IPS-18a (cell line): ENCODE results near the gene MKNK1.

Experiments used
- H3K27ac ChIP-seq: one replicate; pipeline ENCODE4 v1.5.1; 2013; ENCODE audit warnings: low read length
- H3K27me3 ChIP-seq: one replicate; pipeline ENCODE4 v1.6.1; 2013; ENCODE audit warnings: mild to moderate bottlenecking, low read length; ENCODE audit not compliant: control insufficient read depth, insufficient read depth
- H3K36me3 ChIP-seq: one replicate; pipeline ENCODE4 v1.6.1; 2013; ENCODE audit warnings: low read depth, low read length; ENCODE audit not compliant: control insufficient read depth
- H3K4me1 ChIP-seq: one replicate; pipeline ENCODE4 v1.6.1; 2013; ENCODE audit warnings: low read depth, low read length; ENCODE audit not compliant: control insufficient read depth
- H3K4me3 ChIP-seq: one replicate; pipeline ENCODE4 v1.5.1; 2013; ENCODE audit warnings: low read length
- H3K9ac ChIP-seq: one replicate; pipeline ENCODE4 v1.6.1; 2013; ENCODE audit warnings: mild to moderate bottlenecking, low read length, moderate library complexity
- H3K9me3 ChIP-seq: one replicate; pipeline ENCODE4 v1.6.1; 2013; ENCODE audit warnings: low read depth, low read length; ENCODE audit not compliant: control insufficient read depth

MKNK1 gene

DNA sequence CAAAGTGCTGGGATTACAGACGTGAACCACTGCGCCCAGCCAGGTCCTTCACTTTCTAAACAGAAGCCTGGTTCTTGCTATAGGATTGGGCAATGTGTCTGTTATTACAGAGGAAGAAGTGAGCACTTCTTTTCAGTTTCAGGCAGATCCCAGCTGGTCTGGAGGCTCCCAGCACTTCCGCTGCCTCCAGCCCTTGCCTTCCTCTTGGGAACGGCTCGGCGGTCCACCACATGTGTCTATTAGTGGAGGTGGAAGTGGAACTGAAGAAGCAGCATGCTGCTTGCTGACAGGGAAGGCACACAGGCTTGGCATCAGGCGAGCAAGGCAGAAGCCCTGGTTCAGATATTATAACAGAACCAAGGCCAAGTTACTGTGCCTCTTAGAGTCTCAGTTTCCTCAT lies 17.0 kb downstream of the MKNK1 start:
- Histone ChIP-seq H3K36me3 (peaks cover 5% of the 10 kb centered on the region), H3K27me3 (no peaks in the 10 kb centered on the region), H3K4me3 (no peak overlapping the region), H3K4me1 (peaks cover 1% of the 10 kb centered on the region), H3K27ac (no peak overlapping the region), H3K9ac (no peak overlapping the region), H3K9me3 (no peaks in the 10 kb centered on the region)

DNA sequence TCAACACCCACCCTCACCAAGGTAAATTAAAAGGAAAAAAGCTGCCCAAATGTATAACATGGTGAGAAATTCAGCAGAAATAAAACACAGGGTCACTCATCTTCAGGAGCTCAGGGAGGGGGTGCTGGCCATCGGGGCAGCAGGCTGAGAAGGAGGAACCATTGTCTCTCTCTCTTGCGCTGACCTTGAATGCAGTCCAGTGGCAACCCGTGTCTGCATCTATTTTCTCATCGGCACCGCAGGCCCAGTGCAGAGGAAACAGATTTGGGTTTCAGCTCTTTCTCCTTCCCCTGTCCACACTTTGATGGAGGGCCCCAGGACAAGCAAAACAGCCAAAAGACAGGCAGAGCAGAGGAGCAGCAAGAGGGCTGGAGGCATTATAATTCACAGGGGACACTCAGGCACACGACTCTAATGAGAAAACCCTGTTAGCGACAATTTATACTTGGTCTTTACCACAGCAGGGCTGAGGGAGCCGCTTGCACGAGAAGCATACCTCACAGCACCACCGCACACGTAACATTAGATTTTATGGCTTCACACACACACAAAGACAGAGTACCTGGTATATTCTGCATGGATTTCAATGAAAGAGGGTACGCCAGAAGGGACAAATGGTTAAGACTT lies 18.6 kb downstream of the MKNK1 start:
- Histone ChIP-seq H3K9me3 (no peaks in the 10 kb centered on the region), H3K27ac (no peak overlapping the region), H3K9ac (no peak overlapping the region), H3K4me1 (peaks cover 3% of the 10 kb centered on the region), H3K27me3 (no peaks in the 10 kb centered on the region), H3K4me3 (no peak overlapping the region), H3K36me3 (peaks cover 2% of the 10 kb centered on the region)

DNA sequence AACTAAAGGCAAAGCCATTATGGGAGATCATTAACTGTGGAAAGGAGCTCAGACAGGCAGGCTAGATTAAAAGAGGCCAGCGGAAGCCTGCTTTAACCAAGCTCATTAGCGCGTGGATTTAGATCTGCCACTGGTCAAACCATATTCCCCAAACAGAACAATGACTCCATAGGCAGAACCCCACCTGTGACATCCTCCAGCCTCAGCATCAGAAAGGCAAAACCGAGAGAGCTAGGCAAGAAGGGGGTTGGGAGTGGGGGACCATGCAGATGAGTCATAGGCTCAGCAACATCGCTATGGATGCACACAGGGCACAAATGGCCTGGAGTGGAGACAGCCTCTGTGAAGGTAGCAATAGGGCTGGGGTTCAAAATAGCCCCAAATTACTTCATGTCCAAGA lies 20.6 kb downstream of the MKNK1 start:
- H3K9ac ChIP-seq: no peak overlapping the region
- no peaks in the 10 kb centered on the region for H3K27me3 ChIP-seq
- H3K4me1 ChIP-seq: peaks cover 3% of the 10 kb centered on the region
- peaks cover 8% of the 10 kb centered on the region for H3K36me3 ChIP-seq
- H3K9me3 ChIP-seq: no peaks in the 10 kb centered on the region
- no peak overlapping the region for H3K27ac ChIP-seq
- no peak overlapping the region for H3K4me3 ChIP-seq

DNA sequence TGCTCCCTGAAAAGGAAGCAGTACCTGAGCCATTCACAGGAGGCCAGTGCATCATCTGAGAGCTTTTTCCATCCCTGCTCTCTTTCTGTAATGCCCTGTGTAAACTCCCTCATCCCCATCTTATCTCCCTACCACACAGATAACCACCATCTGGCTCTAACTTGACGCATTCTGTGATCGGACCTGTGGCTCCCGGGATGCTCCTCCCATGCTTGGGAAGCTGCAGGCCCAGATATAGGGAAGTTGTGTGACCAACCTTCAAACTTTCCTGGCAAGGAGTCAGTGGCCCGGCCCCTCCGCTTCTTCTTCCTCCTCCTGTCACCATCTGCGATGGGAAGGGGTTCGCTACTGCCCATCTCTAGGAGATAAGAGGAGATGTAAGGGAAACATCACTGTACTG lies 21.1 kb downstream of the MKNK1 start:
- Histone ChIP-seq H3K36me3 (peaks cover 8% of the 10 kb centered on the region), H3K4me3 (no peak overlapping the region), H3K27ac (no peak overlapping the region), H3K9me3 (no peaks in the 10 kb centered on the region), H3K9ac (no peak overlapping the region), H3K4me1 (peaks cover 3% of the 10 kb centered on the region), H3K27me3 (no peaks in the 10 kb centered on the region)

DNA sequence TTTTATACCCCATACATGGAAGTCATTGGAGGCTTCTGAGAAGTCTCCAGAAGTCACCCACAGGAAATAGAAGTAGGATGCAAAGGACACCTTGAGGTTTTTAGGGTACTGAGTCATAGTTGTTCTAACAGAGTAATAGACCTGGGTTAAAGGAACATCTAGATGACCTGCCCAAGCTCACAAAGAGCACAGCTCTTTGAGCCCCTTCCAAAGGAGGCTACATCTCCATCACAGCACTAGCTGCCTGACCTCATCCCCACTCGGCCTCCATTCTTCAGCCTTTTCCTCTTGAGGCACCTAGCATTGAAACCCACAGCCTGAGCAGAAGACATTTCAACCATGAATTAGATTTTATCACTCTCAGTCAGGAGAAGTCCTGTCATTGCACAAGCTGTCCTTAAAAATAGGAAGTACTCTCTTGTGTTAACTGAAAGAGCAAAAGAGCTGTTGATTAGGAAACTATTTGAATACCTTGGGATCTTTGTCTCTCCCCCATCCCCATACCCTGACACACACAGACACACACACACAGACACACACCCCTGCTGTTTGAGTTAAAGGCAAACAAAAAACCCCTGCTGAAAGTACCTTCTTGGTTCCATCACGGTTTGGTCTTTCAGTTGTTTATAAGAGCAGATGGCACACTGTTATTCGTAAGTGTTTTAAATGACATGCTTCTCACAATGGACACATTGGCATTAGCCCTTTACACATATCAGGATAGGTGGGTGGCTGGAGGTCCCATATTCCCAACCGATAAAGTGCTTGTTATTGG lies 22.2 kb downstream of the MKNK1 start:
- H3K4me1 ChIP-seq: peaks cover 3% of the 10 kb centered on the region
- no peak overlapping the region for H3K9ac ChIP-seq
- no peaks in the 10 kb centered on the region for H3K27me3 ChIP-seq
- no peak overlapping the region for H3K4me3 ChIP-seq
- no peak overlapping the region for H3K27ac ChIP-seq
- no peaks in the 10 kb centered on the region for H3K9me3 ChIP-seq
- H3K36me3 ChIP-seq: peaks cover 8% of the 10 kb centered on the region

DNA sequence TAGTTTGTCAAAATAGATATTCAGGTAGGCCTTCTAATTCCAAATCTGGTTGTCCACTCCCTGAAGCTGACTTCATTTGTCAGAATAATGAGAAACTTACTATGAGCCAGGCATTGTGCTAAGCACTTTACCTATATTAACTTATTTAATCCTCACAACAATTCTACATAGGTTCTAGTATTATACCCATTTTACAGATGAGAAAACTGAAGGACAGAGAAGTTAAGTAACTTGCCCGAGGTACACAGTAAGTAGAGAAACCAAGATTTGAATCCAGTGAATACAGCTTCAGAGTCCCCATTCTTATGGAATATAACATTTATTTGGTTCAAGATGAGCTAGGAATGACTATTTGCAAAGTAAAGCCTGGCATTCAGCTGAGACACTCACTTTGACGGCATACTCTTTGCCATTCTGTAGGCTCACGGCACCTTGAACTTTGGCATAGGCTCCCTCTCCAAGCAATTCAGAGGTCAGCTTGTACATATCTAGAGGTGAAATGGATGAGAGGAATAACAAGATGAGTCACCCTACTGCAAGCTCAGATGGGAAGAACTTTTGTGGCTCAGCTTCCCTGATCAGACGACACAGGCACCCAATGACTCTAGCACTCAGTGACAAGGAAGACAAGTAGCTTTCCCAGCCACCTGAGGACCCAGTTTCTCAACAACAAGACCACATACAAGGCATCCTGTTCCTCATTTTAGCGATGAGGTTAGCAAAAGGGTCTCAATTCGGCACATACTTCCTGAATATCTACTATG lies 23.7 kb downstream of the MKNK1 start:
- H3K27me3 ChIP-seq: no peaks in the 10 kb centered on the region
- H3K9me3 ChIP-seq: no peaks in the 10 kb centered on the region
- H3K4me1 ChIP-seq: peaks cover 14% of the 10 kb centered on the region
- H3K27ac ChIP-seq: no peak overlapping the region
- H3K9ac ChIP-seq: no peak overlapping the region
- H3K4me3 ChIP-seq: no peak overlapping the region
- H3K36me3 ChIP-seq: peaks cover 8% of the 10 kb centered on the region

DNA sequence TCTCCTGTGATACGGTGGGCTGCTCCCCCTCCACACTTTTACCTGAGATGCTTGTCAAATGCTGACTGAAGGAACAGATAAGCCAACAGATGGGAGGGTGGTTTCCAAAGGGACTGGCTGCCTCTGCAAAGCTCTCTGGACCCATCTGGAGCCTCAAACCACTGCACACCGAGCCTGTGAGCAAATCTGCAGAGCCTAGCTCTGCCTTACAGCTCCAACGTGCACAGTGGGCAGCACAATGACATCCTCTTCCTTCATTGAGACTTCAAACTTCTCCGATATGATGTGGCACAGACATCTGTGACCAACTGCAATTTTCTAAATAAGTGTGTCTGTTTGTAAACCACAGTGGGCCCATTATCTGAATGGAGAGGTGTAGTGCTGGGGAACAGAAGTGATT lies 26.4 kb downstream of the MKNK1 start:
- Histone ChIP-seq H3K9me3 (no peaks in the 10 kb centered on the region), H3K27me3 (no peaks in the 10 kb centered on the region), H3K4me1 (peaks cover 18% of the 10 kb centered on the region), H3K36me3 (peaks cover 8% of the 10 kb centered on the region), H3K9ac (no peak overlapping the region), H3K4me3 (no peak overlapping the region), H3K27ac (no peak overlapping the region)

DNA sequence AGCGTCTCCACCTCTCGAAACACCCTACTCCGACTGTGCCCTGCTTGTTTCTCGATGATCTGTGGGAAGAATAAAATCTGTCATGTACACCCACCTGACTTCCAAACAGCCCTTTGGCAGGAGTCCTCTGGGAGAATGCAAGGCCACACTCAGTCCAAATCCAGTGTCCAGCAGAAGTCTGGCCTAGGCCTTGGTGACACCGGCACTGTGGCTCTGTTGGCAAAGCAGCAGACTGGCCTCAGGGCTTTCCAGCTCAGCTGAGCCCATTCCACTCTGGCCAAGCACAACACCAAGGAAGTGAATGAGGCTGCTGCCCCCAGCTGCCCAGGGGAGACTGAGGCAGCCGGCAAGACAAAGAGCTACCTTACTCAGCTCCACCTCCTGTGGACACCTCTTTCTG lies 27.5 kb downstream of the MKNK1 start:
- Histone ChIP-seq H3K36me3 (peaks cover 8% of the 10 kb centered on the region), H3K27ac (no peak overlapping the region), H3K27me3 (no peaks in the 10 kb centered on the region), H3K9ac (no peak overlapping the region), H3K9me3 (no peaks in the 10 kb centered on the region), H3K4me3 (no peak overlapping the region), H3K4me1 (peaks cover 15% of the 10 kb centered on the region)

DNA sequence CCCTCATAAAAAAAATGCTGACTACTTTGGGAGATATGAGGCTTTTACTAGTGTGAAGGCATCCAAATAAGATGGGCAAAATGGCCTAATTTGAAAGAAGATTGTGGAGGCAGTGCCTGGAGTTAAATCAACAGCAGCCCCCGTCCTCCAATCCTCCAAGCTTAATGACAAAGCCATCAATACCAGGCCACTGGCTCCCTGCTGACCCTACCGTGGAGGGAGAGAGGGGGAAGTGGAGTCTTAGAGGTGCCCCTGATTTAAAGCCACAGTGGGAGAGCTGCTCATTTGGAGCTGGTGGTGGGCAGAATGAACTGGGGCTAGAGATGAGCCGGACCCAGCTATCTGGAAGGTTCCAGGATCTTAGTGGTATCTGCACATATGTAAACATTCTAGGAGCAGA lies 28.3 kb downstream of the MKNK1 start:
- Histone ChIP-seq H3K4me3 (no peak overlapping the region), H3K36me3 (peaks cover 8% of the 10 kb centered on the region), H3K27me3 (no peaks in the 10 kb centered on the region), H3K9me3 (no peaks in the 10 kb centered on the region), H3K4me1 (peaks cover 15% of the 10 kb centered on the region), H3K9ac (no peak overlapping the region), H3K27ac (no peak overlapping the region)

DNA sequence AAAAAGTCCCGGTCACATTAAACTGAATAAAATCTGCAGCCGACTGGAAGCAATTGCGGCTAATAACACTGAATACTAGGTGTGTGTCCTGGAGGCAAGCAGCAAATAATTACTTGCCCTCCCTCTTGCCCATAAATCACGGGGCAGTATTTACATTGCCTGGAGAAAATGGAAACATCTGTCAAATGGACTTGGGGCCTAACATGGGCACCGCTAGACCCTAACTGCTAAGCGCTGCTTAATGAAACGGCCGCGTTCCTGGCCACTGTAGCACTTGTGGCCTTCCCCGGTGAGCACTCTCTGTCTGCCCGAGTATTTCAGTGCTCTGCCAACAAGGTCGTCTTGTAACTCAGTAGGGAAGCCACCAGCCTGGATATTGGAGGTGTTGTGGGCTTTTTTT lies 28.8 kb downstream of the MKNK1 start:
- Histone ChIP-seq H3K27me3 (no peaks in the 10 kb centered on the region), H3K4me3 (no peak overlapping the region), H3K9me3 (no peaks in the 10 kb centered on the region), H3K9ac (no peak overlapping the region), H3K27ac (no peak overlapping the region), H3K36me3 (peaks cover 8% of the 10 kb centered on the region), H3K4me1 (peaks cover 15% of the 10 kb centered on the region)

DNA sequence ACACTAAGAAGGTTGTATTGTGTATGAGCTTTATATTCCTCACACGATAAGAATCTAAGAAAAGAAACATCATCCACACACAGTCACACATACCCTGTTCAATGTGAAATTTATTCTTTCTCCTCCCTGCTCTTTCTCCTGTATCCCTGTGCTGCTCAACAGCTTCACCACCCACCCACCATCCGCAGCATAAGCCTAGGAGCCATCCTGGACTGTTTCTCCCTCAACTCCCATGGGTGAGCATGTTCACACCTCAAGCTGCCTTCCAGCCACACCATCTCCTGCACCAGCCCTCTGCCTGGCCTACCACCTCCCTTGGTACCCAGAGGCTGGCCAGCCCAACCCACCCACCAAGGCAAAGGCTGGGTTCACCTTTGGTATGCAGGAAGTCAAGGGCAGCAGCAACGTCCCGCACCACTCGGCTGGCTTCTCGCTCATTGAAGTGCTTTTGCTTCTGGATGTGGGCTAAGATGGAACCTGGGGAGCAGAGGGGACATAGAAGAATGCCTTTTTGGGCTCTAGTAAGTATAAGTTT lies 32.3 kb downstream of the MKNK1 start:
- Histone ChIP-seq H3K9ac (no peak overlapping the region), H3K4me1 (peaks cover 21% of the 10 kb centered on the region), H3K27ac (no peak overlapping the region), H3K4me3 (no peak overlapping the region), H3K9me3 (no peaks in the 10 kb centered on the region), H3K27me3 (no peaks in the 10 kb centered on the region), H3K36me3 (no peaks in the 10 kb centered on the region)
